ENCODE measurements around the gene SHLD2.
"Not testable (repeated sequence)": the region's sequence is repeated elsewhere in the genome, so short reads cannot be mapped to it uniquely, and the experiment has no call there.

The SHLD2 gene

GRCh38 chr10:87149020-87149609 is 54.1 kb downstream of the SHLD2 start:
- not testable (repeated sequence) for DNase-seq

GRCh38 chr10:87151516-87151915 is 56.5 kb downstream of the SHLD2 start:
- not testable (repeated sequence) for DNase-seq

- DNase-seq, result not testable (repeated sequence)
These were observed 61.8 kb downstream of the SHLD2 start for GRCh38 chr10:87156841-87157240.

GRCh38 chr10:87157821-87158220 is 62.8 kb downstream of the SHLD2 start:
- not testable (repeated sequence) for DNase-seq

- not testable (repeated sequence) for DNase-seq
These were observed 67.8 kb downstream of the SHLD2 start for GRCh38 chr10:87162703-87163293.

GRCh38 chr10:87163414-87163813 is 68.4 kb downstream of the SHLD2 start:
- not testable (repeated sequence) for DNase-seq

- not testable (repeated sequence) for DNase-seq
These were observed 74.9 kb downstream of the SHLD2 start for GRCh38 chr10:87169857-87170256.

- not testable (repeated sequence) for DNase-seq
These were observed 75.7 kb downstream of the SHLD2 start for GRCh38 chr10:87170705-87171104.

GRCh38 chr10:87171670-87172069 is 76.7 kb downstream of the SHLD2 start:
- DNase-seq, result not testable (repeated sequence)

GRCh38 chr10:87172178-87172577 is 77.2 kb downstream of the SHLD2 start:
- DNase-seq, result not testable (repeated sequence)

- not testable (repeated sequence) for DNase-seq
These were observed 82.6 kb downstream of the SHLD2 start for GRCh38 chr10:87177587-87177986.

GRCh38 chr10:87184421-87184820 is 89.4 kb downstream of the SHLD2 start:
- not testable (repeated sequence) for DNase-seq

- not testable (repeated sequence) for DNase-seq
These were observed 91.0 kb downstream of the SHLD2 start for GRCh38 chr10:87186016-87186415.

GRCh38 chr10:87187573-87187972 is 92.6 kb downstream of the SHLD2 start:
- not testable (repeated sequence) for DNase-seq

GRCh38 chr10:87191841-87192240 is 96.8 kb downstream of the SHLD2 start:
- DNase-seq, result not testable (repeated sequence)

- not testable (repeated sequence) for DNase-seq
These were observed 105.9 kb downstream of the SHLD2 start for GRCh38 chr10:87200924-87201323.

- DNase-seq, result not testable (repeated sequence)
These were observed 109.8 kb downstream of the SHLD2 start for GRCh38 chr10:87204801-87205200.

GRCh38 chr10:87206922-87207321 is 111.9 kb downstream of the SHLD2 start:
- DNase-seq, result not testable (repeated sequence)

GRCh38 chr10:87210309-87210708 is 115.3 kb downstream of the SHLD2 start:
- DNase-seq, result not testable (repeated sequence)

GRCh38 chr10:87211848-87212247 is 116.8 kb downstream of the SHLD2 start:
- DNase-seq, result not testable (repeated sequence)

- not testable (repeated sequence) for DNase-seq
These were observed 118.3 kb downstream of the SHLD2 start for GRCh38 chr10:87213150-87213765.

- not testable (repeated sequence) for DNase-seq
These were observed 118.8 kb downstream of the SHLD2 start for GRCh38 chr10:87213806-87214205.

- not testable (repeated sequence) for DNase-seq
These were observed 121.1 kb downstream of the SHLD2 start for GRCh38 chr10:87216120-87216519.

GRCh38 chr10:87219370-87219769 is 124.4 kb downstream of the SHLD2 start:
- not testable (repeated sequence) for DNase-seq

Data from NCI-H1436 (cell line).